Activated CD4-positive, CD25-positive, alpha-beta regulatory T cell treated with anti-CD3 and anti-CD28 coated beads, Interleukin-2, amount 50 U/mL, for 24 hours (primary cell): ENCODE results near the gene NAPA.

Source experiments
- ATAC-seq, 2 donors: fragments of 150-1000 bp; cut with Tn5 transposase; one replicate each; pipeline ENCODE4 v1.10.0; 2021; ENCODE audit warnings: mild to moderate bottlenecking in 1 of 2, moderate library complexity in 1 of 2

NAPA gene

GRCh38 chr19:47450478-47450877 is 64.4 kb downstream of the NAPA start:
- no peak for ATAC-seq

DNA sequence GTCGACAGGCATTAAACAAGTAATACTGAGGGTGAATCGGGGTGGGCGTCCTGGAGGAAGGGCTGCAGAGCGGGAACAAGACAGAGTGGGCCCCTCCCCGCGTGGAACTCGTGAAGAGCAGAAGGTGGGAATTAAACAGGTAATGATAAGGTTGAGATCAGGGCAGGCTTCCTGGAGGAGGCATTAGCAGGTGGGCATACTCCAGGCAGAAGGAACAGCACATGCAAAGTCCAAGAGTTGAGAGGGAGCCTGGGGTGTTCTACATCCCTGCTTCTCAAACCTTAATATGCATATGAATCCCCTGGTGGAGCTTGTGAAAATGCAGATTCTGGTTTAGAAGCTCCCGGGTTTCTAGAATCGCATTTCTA is 66.5 kb downstream of the NAPA start:
- no peak for ATAC-seq

DNA sequence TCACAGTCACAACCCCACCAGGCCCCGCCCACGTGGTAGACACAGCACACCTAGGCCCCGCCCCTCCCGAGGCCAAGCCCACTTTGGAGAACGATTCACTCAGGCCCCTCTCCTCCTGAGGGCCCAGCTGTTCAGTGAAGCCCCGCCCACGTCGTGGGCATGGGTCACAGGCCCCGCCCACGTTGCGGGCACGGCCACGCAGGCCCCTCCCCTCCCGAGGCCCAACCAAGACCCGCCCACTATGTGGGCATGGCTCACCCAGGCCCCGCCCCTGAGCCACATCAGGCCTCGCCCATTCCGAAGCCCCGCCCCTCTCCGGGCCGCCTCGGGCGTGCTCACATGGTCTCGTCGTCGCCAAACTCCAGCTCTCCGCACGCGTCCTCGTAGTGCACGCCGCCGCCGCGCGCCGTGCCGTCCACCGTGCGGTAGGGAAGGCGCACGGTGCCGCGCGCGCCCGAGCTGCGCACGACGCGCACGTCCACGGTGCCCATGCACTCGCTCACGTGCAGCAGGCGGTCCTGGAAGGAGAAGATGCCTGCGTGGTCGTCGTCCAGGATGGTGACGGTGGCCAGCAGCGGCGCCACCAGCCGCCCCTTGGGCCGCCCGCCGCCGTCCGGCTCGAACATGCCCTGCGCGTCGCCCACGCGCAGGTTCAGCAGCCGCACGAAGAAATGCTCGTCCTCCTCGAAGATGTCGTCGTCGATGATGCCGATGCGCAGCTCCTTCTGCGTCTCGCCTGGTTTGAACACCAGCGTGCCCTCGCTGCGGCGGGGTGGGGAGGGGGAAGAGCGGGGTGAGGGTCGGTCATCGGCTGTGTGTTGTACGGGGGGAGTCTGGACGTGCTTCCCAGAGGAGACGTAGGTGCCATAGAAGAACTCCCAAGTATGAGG is 67.1 kb downstream of the NAPA start:
- ATAC-seq = peak; percentile 58 to 60

DNA sequence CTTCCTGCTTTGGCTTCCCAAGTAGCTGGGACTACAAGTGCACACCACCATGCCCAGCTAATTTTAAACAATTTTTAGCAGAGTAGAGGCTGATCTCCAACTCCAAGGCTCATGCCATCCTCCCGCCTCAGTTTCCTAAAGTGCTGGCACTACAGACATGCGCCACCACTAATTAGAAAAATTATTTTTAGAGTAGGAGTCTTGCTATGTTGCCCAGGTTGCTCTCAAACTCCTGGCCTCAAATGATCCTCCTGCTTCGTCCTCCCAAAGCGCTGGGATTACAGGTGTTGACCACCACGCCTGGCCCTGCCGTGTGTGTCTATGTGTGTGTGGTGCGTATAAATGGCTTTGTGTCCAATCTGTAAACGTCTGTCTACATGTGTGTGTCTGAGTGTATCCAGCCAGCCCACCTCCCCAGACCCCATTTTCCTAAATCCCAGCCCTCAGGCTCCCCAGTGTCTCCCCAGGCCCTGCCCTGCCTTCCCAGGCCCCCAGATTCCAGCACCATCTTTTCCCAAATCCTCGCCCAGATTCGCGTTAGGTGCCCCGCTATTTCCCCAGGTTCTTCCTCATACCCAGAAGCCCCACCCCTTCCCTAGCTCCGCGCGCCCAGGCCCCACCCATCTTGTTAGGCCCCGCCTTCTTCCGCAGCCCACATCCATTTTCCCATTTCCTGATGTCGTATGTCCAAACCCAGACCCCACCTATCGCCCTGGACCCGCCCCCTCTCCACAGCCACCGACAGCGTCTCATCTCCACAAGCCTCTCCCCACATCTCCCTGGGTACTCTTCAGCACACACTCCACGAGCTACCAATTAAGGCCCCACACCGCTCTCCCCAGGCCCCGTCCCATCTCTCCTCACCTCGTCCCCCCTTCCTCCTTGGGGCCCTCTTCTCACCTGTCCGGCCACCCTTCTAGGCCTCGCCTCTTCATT is 68.1 kb downstream of the NAPA start:
- ATAC-seq = no peak

DNA sequence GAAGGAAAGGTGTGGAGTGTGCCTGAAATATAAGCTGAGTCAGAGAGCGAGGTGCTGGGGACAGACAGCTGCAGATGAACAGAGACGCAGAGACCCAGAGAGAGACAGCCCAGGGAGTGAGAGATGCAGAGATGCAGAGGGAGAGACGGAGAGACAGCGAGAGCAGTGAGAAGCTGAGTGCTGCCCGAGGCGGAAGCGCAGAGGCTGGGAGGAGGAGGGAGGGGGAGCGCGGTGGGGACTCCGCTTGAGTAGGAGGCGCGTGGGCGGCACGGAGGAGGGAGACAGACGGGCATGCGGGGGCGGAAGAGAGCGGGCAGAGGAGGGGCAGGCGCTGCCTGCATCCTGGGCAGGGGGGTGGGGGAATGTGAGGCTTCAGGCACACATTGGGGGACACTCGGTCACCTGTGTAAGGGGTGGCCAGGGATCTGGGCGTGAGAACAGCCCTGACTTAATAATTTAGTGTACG is 68.9 kb downstream of the NAPA start:
- peak; percentile 27 to 34 for ATAC-seq

DNA sequence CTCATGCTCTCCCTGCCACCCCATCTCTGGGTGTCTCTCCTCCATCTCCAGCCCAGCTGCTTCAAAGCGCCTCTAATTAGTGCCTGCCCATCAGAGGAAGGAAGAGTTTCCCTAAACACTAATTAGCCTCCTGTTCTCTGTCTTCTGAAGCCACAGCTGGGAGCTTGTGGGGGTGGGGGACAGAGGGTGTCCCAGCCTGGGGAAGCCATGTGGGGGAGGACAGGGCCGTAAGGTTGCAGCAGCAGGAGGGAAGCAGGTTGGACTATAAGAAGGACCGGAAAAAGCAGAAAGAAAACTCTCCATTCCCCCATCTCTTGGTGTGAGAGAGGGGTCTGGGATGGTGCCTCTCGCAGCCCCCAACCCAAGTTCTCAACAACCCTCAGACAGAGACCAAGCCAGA is 69.3 kb downstream of the NAPA start:
- no peak for ATAC-seq

DNA sequence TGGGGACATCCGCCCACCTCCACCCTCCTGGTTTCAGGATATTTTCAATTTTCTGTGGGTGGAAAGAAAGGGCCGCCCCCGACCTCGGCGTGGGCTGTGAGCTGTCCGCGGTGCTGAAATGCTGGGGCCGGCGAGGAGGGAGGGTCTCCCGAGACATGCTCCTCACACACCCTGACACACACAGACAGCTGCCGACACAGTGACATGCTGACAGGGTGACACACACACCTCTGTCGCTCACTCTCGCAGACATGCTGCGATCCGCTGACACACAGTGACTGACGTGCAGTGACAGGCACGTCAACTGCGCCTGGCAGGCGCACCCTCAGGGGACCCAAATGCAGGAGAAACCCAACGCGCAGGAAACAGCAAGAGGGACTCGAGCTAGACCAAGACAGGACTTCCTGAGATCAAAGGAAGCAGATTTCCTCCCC is 70.5 kb downstream of the NAPA start:
- peak; percentile 26 to 44 for ATAC-seq

DNA sequence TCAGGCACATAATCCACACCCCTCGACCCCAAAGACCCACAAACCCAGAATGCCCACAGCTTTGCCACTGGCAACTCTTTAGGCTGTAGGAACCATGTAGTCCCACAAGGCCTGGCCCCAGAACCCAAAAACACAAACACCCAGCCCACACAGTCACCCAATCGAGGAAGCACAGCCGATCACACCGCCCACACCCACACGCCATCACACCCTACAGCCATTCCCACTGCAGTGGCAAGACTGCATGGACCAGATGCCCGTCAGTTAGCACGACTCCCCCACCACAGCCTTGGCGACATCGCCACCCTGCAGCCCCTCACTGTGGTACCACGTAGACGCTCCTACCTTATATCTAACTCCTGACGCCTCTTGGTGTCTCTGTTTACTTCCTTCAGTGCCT is 71.5 kb downstream of the NAPA start:
- no peak for ATAC-seq

DNA sequence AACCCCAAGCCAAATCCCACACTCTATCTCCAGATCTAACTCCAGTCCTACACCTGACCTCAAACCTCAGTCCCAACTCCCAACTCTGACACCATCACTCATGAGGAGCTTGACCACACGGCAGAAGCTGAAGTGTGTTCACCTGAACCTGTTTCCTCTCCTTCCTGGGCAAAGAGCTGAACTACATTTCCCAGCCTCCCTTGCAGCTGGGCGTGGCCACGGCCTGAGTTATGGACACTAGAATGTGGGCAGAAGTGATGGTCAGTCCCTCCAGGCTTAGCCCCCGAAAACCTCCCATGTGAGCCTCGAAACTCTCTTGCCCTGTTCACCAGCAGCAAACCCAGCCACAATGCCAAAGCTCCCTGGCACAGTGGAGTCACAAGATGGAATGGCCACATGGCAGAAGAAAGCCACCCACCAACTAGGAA is 76.1 kb downstream of the NAPA start:
- no peak for ATAC-seq
